WTC11 (cell line): Measurements from ENCODE around the gene DGKA.

Experiments used
- TP53 ChIP-seq: sonication (generic); formaldehyde crosslinking; IDR thresholded peaks from 2 replicates; pipeline ENCODE4 v1.8.1; 2023; ENCODE audit warnings: mild to moderate bottlenecking, missing genetic modification reagents
- TF ChIP-seq, protein P1 (sequence below): fragments of 200-600 bp; IDR thresholded peaks from 2 replicates; pipeline ENCODE4 v1.8.0; 2022; ENCODE audit warnings: antibody characterized with exemption

GRCh38 chr12:55996201-55996714, 65.3 kb downstream of the DGKA start:
- TF ChIP-seq, protein P1, sequence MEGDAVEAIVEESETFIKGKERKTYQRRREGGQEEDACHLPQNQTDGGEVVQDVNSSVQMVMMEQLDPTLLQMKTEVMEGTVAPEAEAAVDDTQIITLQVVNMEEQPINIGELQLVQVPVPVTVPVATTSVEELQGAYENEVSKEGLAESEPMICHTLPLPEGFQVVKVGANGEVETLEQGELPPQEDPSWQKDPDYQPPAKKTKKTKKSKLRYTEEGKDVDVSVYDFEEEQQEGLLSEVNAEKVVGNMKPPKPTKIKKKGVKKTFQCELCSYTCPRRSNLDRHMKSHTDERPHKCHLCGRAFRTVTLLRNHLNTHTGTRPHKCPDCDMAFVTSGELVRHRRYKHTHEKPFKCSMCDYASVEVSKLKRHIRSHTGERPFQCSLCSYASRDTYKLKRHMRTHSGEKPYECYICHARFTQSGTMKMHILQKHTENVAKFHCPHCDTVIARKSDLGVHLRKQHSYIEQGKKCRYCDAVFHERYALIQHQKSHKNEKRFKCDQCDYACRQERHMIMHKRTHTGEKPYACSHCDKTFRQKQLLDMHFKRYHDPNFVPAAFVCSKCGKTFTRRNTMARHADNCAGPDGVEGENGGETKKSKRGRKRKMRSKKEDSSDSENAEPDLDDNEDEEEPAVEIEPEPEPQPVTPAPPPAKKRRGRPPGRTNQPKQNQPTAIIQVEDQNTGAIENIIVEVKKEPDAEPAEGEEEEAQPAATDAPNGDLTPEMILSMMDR, result peak; percentile 71
- no peak for TF ChIP-seq TP53
